Upper lobe of left lung (tissue), 6 donors: Measurements from ENCODE around the gene NEO1. TPM values are rescaled to one million over a fixed set of nuclear protein-coding genes. Genes with fewer than 3 reads are reported as not detected.

ENCODE experiments used
- ATAC-seq, 2 donors: fragments of 200-7000 bp; cut with Tn5 transposase; one replicate each; pipeline ENCODE4 v1.9.1; 2022; ENCODE audit warnings: mild to moderate bottlenecking in 2 of 2, moderate library complexity in 2 of 2; ENCODE audit not compliant: low FRiP score in 2 of 2
- DNase-seq, 2 donors: peaks; one replicate each; pipeline ENCODE4 v3.0.0-alpha.2; 2019 to 2020
- H3K27ac ChIP-seq, 4 donors: fragments of 200-600 bp; sonication (generic); one replicate each; pipeline ENCODE4 v1.5.1; 2016 to 2019
- H3K27me3 ChIP-seq, 4 donors: fragments of 200-600 bp; sonication (generic); one replicate each; pipeline ENCODE4 v1.5.1; 2017 to 2019
- H3K36me3 ChIP-seq, 4 donors: fragments of 200-600 bp; sonication (generic); one replicate each; pipeline ENCODE4 v1.5.1; 2016 to 2019
- H3K4me1 ChIP-seq, 4 donors: fragments of 200-600 bp; sonication (generic); one replicate each; pipeline ENCODE4 v1.5.1; 2018 to 2019
- H3K4me3 ChIP-seq, 4 donors: fragments of 200-600 bp; sonication (generic); one replicate each; pipeline ENCODE4 v1.5.1; 2017 to 2019; ENCODE audit warnings: mild to moderate bottlenecking in 2 of 4, moderate library complexity in 1 of 4
- H3K9me3 ChIP-seq, 4 donors: fragments of 200-600 bp; sonication (generic); one replicate each; pipeline ENCODE4 v1.5.1; 2018 to 2019
- EP300 ChIP-seq, 4 donors: sonication (generic); formaldehyde crosslinking; IDR thresholded peaks; one replicate each; pipeline ENCODE4 v1.5.1; 2017; ENCODE audit warnings: antibody characterized with exemption in 4 of 4, control low read depth in 2 of 4
- POLR2A ChIP-seq, 4 donors: fragments of 450-650 bp; IDR thresholded peaks; one replicate each; pipeline ENCODE4 v1.5.1; 2016 to 2017; ENCODE audit warnings: antibody characterized with exemption in 4 of 4, mild to moderate bottlenecking in 2 of 4
- POLR2AphosphoS5 ChIP-seq, 2 donors: sonication (generic); formaldehyde crosslinking; IDR thresholded peaks; one replicate each; pipeline ENCODE4 v1.5.1; 2017; ENCODE audit warnings: antibody characterized with exemption in 2 of 2
- WGBS, 2 donors: methylation state at CpG; one replicate each; pipeline ENCODE4 v1.1.5; 2017 to 2018; 5-methylcytosine and 5-hydroxymethylcytosine counted together
- total RNA-seq, 6 donors: library from RNA; depleted of rRNA in 4 of 6; stranded (reverse); fragments of >200 nt in 4 of 6; gene quantifications; one replicate each; pipeline versions ENCODE4 v1.1.0 to v1.2.1, GENCODE V29; 2016 to 2021
- TF ChIP-seq, protein P1 (sequence below), 6 experiments: fragments of 450-650 bp in 4 of 6; fragments of 200-600 bp in 2 of 6; sonication (generic) in 2 of 6; IDR thresholded peaks; one replicate each; pipeline ENCODE4 v1.5.1; 2016 to 2019; ENCODE audit warnings: antibody characterized with exemption in 6 of 6
- donor health status: DM: no; HTN: no; CAD: no; lungs with moderate emphysema.
- donor health status: DM: no; HTN: yes; CAD: no; lungs with severe emphysema.

Gene NEO1
- total RNA-seq, 6 donors from 2014 or later = 14.7 to 37.5 (median 28.2) TPM

DNA sequence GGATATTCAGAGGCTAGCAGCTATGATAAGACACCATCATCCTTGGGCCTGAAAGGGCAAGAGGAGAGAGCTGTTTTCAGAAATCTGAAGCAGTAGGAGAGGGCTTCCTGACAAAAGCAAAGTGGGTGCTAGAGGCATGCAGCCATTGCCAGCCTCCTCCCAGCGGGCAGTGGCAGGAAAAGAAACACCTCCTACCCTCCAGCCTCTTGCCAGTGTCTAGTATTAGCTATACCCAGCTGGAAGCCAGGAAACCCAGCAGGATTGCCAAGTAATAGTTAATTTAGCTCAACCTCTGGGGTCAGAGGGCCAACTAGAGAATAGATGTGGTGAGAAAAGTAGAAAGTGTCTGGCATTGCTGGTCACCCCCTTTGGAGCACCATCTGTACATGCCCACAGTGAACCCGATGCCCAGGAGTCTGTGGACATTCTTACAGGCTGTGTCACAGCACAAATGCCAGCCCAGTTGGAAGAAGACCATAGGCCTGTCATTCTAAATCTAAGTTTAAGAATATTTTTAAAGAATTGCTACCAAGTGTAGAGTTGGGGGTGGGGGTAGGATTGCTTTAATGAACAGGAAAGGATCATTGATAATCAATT lies 231.2 kb downstream of the NEO1 start:
- Histone ChIP-seq H3K27me3 (no peaks in the 10 kb centered on the region), H3K27ac (no peak overlapping the region), H3K36me3 (peaks cover 0 to 59% (median 22%) of the 10 kb centered on the region in 4 donors), H3K4me3 (no peak overlapping the region), H3K4me1 (peaks cover 0 to 6% (median 0%) of the 10 kb centered on the region in 4 donors), H3K9me3 (no peaks in the 10 kb centered on the region)
- WGBS, 2 donors = 79 to 81% methylated on average over 2 of the region's 2 CpGs
- ATAC-seq (no peak), DNase-seq (no peak)
- no peak for TF ChIP-seq POLR2AphosphoS5 (IDR thresholded peaks at IDR 0.05)
- TF ChIP-seq, protein P1, sequence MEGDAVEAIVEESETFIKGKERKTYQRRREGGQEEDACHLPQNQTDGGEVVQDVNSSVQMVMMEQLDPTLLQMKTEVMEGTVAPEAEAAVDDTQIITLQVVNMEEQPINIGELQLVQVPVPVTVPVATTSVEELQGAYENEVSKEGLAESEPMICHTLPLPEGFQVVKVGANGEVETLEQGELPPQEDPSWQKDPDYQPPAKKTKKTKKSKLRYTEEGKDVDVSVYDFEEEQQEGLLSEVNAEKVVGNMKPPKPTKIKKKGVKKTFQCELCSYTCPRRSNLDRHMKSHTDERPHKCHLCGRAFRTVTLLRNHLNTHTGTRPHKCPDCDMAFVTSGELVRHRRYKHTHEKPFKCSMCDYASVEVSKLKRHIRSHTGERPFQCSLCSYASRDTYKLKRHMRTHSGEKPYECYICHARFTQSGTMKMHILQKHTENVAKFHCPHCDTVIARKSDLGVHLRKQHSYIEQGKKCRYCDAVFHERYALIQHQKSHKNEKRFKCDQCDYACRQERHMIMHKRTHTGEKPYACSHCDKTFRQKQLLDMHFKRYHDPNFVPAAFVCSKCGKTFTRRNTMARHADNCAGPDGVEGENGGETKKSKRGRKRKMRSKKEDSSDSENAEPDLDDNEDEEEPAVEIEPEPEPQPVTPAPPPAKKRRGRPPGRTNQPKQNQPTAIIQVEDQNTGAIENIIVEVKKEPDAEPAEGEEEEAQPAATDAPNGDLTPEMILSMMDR (IDR thresholded peaks at IDR 0.05) = no peak
- no peak for TF ChIP-seq POLR2A (IDR thresholded peaks at IDR 0.05)
- TF ChIP-seq EP300 (IDR thresholded peaks at IDR 0.05) = no peak

DNA sequence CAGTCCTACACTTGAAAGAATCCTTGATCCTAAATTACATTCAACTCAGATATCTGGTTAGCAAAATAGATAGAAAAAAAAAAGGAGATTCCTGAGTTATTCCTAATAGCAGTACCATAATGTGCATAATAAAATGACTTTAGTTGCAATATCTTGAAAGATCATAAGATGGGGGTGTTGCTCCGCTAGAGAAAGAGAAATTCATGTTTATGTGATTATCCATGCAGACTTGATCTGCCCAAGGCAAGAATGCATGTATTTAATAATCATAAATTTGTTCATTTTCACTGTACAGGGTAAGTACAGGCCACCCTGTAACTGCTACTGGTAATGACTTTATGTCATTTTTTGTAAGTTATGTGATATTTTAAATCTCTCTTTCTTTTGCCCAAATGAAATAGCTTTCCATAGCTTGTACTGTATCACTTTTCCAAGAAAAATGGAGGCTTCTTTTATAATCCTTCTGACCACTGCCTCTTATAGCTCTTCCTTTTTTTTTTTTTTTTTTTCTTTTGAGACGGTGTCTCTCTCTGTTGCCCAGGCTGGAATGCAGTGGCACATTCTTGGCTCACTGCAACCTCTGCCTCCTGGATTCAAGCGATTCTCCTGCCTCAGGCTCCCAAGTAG lies 231.9 kb downstream of the NEO1 start:
- Histone ChIP-seq H3K4me3 (no peak overlapping the region), H3K27ac (no peak overlapping the region), H3K9me3 (no peaks in the 10 kb centered on the region), H3K36me3 (peaks cover 0 to 66% (median 27%) of the 10 kb centered on the region in 4 donors), H3K27me3 (no peaks in the 10 kb centered on the region), H3K4me1 (peaks cover 0 to 6% (median 0%) of the 10 kb centered on the region in 4 donors)
- ATAC-seq (no peak), DNase-seq (no peak)
- TF ChIP-seq EP300 (IDR thresholded peaks at IDR 0.05) = no peak
- TF ChIP-seq POLR2A (IDR thresholded peaks at IDR 0.05) = no peak
- no peak for TF ChIP-seq POLR2AphosphoS5 (IDR thresholded peaks at IDR 0.05)
- TF ChIP-seq, protein P1 (IDR thresholded peaks at IDR 0.05) = peak in 1 of 6 experiments; percentile 12
- WGBS, 2 donors = 70 to 80% methylated on average over 3 of the region's 3 CpGs

DNA sequence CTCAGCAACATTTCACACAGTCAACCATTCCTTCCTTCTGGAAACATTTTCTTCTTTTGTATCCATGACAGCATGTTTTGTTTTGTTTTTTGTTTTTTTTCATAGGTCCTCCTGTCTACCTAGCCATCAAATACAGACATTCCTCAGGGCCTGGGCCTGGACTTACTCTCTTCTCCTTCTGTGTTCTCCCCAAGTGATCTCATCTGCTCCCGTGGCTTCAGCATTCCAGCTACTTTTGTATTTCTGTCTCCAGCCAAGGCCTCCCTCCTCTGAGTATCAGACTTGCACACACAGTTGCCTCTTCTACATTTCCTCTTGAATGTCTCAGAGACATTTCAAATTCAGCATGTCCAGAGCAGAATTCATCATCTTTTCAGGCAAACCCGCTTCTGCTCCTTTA lies 234.0 kb downstream of the NEO1 start:
- TF ChIP-seq EP300 (IDR thresholded peaks at IDR 0.05) = no peak
- TF ChIP-seq POLR2AphosphoS5 (IDR thresholded peaks at IDR 0.05) = no peak
- TF ChIP-seq POLR2A (IDR thresholded peaks at IDR 0.05) = no peak
- ATAC-seq (no peak), DNase-seq (no peak)
- H3K9me3 ChIP-seq = no peaks in the 10 kb centered on the region
- no peaks in the 10 kb centered on the region for H3K27me3 ChIP-seq
- H3K36me3 ChIP-seq = peaks cover 0 to 71% (median 35%) of the 10 kb centered on the region in 4 donors
- peak overlapping the region in 1 of 4 donors; percentile 53 for H3K27ac ChIP-seq
- H3K4me1 ChIP-seq = peaks cover 0 to 6% (median 0%) of the 10 kb centered on the region in 4 donors
- no peak overlapping the region for H3K4me3 ChIP-seq
- 85 to 89% methylated on average over 2 of the region's 2 CpGs for WGBS, 2 donors

DNA sequence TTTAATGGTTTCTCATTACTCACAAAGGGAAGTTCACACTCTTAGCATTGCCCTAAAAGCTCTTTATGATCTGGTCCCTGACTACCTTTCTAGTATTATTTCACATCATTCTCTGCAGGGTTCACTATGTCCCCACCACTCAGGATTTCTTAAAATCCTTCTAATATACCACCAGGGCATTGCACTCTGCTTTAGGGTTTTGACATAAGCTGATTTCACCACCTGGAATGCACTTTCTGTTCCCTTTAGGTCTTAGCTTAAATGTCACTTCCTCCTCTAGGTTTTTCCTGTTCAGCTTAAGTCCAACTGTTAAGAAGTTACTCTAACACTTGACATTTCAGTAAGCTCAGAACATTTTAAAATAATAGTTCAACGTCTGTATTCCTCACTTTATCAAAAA lies 234.8 kb downstream of the NEO1 start:
- H3K4me1 ChIP-seq = peaks cover 0 to 6% (median 0%) of the 10 kb centered on the region in 4 donors
- DNase-seq = no peak
- TF ChIP-seq POLR2A (IDR thresholded peaks at IDR 0.05) (no peak), EP300 (IDR thresholded peaks at IDR 0.05) (no peak), POLR2AphosphoS5 (IDR thresholded peaks at IDR 0.05) (no peak)
- TF ChIP-seq, protein P1 (IDR thresholded peaks at IDR 0.05) = no peak
- 19 to 59% methylated on average over 1 of the region's 1 CpG for WGBS, 2 donors
- no peaks in the 10 kb centered on the region for H3K9me3 ChIP-seq
- H3K27me3 ChIP-seq = no peaks in the 10 kb centered on the region
- H3K4me3 ChIP-seq = no peak overlapping the region
- H3K27ac ChIP-seq = peak overlapping the region in 3 of 4 donors; percentile 10 to 53 (median 11)
- H3K36me3 ChIP-seq = peaks cover 0 to 71% (median 35%) of the 10 kb centered on the region in 4 donors
- peak; percentile 32 to 35 for ATAC-seq

DNA sequence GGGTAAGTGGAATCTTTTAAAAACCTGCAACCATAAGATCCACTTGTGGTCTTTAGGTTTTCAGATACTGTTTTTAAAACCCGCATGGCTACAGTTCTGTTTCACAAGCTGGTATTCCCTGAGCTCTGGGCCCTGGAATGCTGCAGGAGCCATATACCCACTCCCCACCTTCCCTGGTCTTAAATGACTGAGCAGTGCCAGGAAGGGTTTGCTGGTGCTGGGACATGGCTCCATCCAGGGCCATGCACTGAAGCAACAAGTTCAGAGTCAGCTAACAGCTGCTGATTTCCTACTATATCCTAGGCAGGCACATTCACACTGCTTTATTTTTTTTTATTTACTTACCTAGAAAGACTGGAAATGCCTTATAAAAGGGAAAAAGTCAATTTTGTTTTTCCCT lies 239.2 kb downstream of the NEO1 start:
- peaks cover 0 to 77% (median 25%) of the 10 kb centered on the region in 4 donors for H3K36me3 ChIP-seq
- TF ChIP-seq EP300 (IDR thresholded peaks at IDR 0.05) = no peak
- TF ChIP-seq, protein P1 (IDR thresholded peaks at IDR 0.05) = no peak
- TF ChIP-seq POLR2A (IDR thresholded peaks at IDR 0.05) = no peak
- TF ChIP-seq POLR2AphosphoS5 (IDR thresholded peaks at IDR 0.05) = no peak

More for the DNA sequence above, 239.2 kb downstream of the NEO1 start:
- peaks cover 0 to 4% (median 0%) of the 10 kb centered on the region in 4 donors for H3K4me1 ChIP-seq
- H3K9me3 ChIP-seq = no peaks in the 10 kb centered on the region
- DNase-seq (no peak), ATAC-seq (no peak)
- no peaks in the 10 kb centered on the region for H3K27me3 ChIP-seq
- no peak overlapping the region for H3K27ac ChIP-seq
- 88 to 92% methylated on average over 1 of the region's 1 CpG for WGBS, 2 donors
- H3K4me3 ChIP-seq = no peak overlapping the region
